HCT116 (cell line): ENCODE results near the gene GGTLC2. TPM values are rescaled to one million over a fixed set of nuclear protein-coding genes. Genes with fewer than 3 reads are reported as not detected.

Experiments used
- ATAC-seq: fragments of 200-7000 bp; cut with Tn5 transposase; 2 replicates; pipeline ENCODE4 v1.9.1; 2020; ENCODE audit warnings: mild to moderate bottlenecking, moderate library complexity
- BruUV-seq: library from RNA; stranded (reverse); fragments of 400-500 nt; replicated peaks from 2 replicates; lab custom pipeline; 2021; lab: Mats Ljungman, UMichigan
- CTCF ChIA-PET: fragments of 300-600 bp; sonication (Branson Sonifier 250); formaldehyde crosslinking; loops from one replicate; lab custom pipeline; 2021; ENCODE audit warnings: antibody characterized with exemption; lab: Charles Lee
- POLR2A ChIA-PET: fragments of 300-600, 350-600 bp; sonication (Branson Sonifier 250); formaldehyde crosslinking; loops from one replicate; lab custom pipeline; 2021; ENCODE audit warnings: antibody characterized with exemption; lab: Charles Lee
- RAD21 ChIA-PET, 2 experiments: fragments of 300-600 bp; sonication (Branson Sonifier 250); formaldehyde crosslinking; loops; one replicate each; lab custom pipeline; 2023; ENCODE audit warnings: low total read pairs in 2 of 2; ENCODE audit not compliant: uncharacterized antibody in 2 of 2, unreplicated experiment in 2 of 2, low non-redundant PET in 1 of 2; lab: Charles Lee
- DNase-seq: peaks from one replicate; pipeline ENCODE4 v3.0.0-alpha.2; 2010; ENCODE audit warnings: low read depth, low spot score
- H2AFZ ChIP-seq: fragments of 200-600 bp; shearing (Covaris generic), sonication (generic); 2 replicates; pipeline ENCODE4 v1.6.1; 2017; ENCODE audit warnings: low read depth, mixed run types, mixed read lengths, antibody characterized with exemption, low read length; ENCODE audit not compliant: poor library complexity, severe bottlenecking
- H3K27ac ChIP-seq: 2 replicates; pipeline ENCODE4 v1.5.1; 2012; ENCODE audit warnings: low read depth, low read length
- H3K27me3 ChIP-seq: fragments of 200-600 bp; sonication (generic); 2 replicates; pipeline ENCODE4 v1.6.1; 2016; ENCODE audit warnings: mixed run types, low read length, mixed read lengths; ENCODE audit not compliant: insufficient read depth
- H3K36me3 ChIP-seq, 2 experiments: fragments of 200-500 bp in 1 of 2; fragments of 200-600 bp in 1 of 2; sonication (Bioruptor generic) in 1 of 2; sonication (generic) in 1 of 2; 2 replicates each; pipeline versions ENCODE4 v1.5.1 to v1.6.1; 2014 to 2016; ENCODE audit warnings: low read length in 2 of 2, inconsistent platforms in 1 of 2, mixed read lengths in 1 of 2, mixed run types in 1 of 2; ENCODE audit not compliant: insufficient read depth in 2 of 2, control insufficient read depth in 1 of 2
- H3K4me1 ChIP-seq, 2 experiments: fragments of 200-600 bp in 1 of 2; sonication (generic) in 1 of 2; 2 replicates each; pipeline versions ENCODE4 v1.5.1 to v1.6.1; 2012 to 2017; ENCODE audit warnings: low read length in 2 of 2, inconsistent platforms in 1 of 2, mild to moderate bottlenecking in 1 of 2, mixed read lengths in 1 of 2, mixed run types in 1 of 2, moderate library complexity in 1 of 2; ENCODE audit not compliant: insufficient read depth in 2 of 2, control insufficient read depth in 1 of 2
- H3K4me2 ChIP-seq: fragments of 200-600 bp; sonication (generic); 2 replicates; pipeline ENCODE4 v1.6.1; 2017; ENCODE audit warnings: mixed run types, low read length, mixed read lengths
- H3K4me3 ChIP-seq, 2 experiments: fragments of 200-600 bp in 1 of 2; sonication (generic) in 1 of 2; replicated peaks in 1 of 2; 2 replicates each; pipeline ENCODE4 v1.5.1; 2011 to 2016; ENCODE audit warnings: low read length in 2 of 2, control low read depth in 1 of 2, low read depth in 1 of 2, mild to moderate bottlenecking in 1 of 2, mixed read lengths in 1 of 2, mixed run types in 1 of 2
- H3K79me2 ChIP-seq: fragments of 200-600 bp; sonication (generic); 2 replicates; pipeline ENCODE4 v1.6.1; 2017; ENCODE audit warnings: mild to moderate bottlenecking, mixed run types, low read length, moderate library complexity, mixed read lengths; ENCODE audit not compliant: insufficient read depth
- H3K9ac ChIP-seq: fragments of 200-600 bp; sonication (generic); 2 replicates; pipeline ENCODE4 v1.6.1; 2016; ENCODE audit warnings: low read length, mixed read lengths
- H3K9me2 ChIP-seq: fragments of 200-600 bp; sonication (generic), shearing (Covaris generic); 2 replicates; pipeline ENCODE4 v1.6.1; 2017; ENCODE audit warnings: mixed run types, mild to moderate bottlenecking, moderate library complexity; ENCODE audit not compliant: insufficient read depth
- H3K9me3 ChIP-seq, 2 experiments: fragments of 200-500 bp in 1 of 2; fragments of 200-600 bp in 1 of 2; sonication (Bioruptor generic) in 1 of 2; sonication (generic) in 1 of 2; 2 replicates each; pipeline ENCODE4 v1.6.1; 2014 to 2017; ENCODE audit warnings: low read length in 2 of 2, mixed read lengths in 2 of 2, inconsistent platforms in 1 of 2, low read depth in 1 of 2, mild to moderate bottlenecking in 1 of 2, mixed run types in 1 of 2, moderate library complexity in 1 of 2; ENCODE audit not compliant: control insufficient read depth in 1 of 2, insufficient read depth in 1 of 2
- H4K20me1 ChIP-seq: fragments of 200-600 bp; sonication (generic), shearing (Covaris generic); 2 replicates; pipeline ENCODE4 v1.6.1; 2017; ENCODE audit warnings: mixed run types, mild to moderate bottlenecking, moderate library complexity; ENCODE audit not compliant: insufficient read depth
- CBX3 ChIP-seq: IDR thresholded peaks from 2 replicates; pipeline ENCODE4 v1.6.1; 2012; ENCODE audit warnings: low read depth
- CEBPB ChIP-seq: IDR thresholded peaks from 2 replicates; pipeline ENCODE4 v1.6.1; 2012; ENCODE audit warnings: low read depth
- EGR1 ChIP-seq: IDR thresholded peaks from 2 replicates; pipeline ENCODE4 v1.6.1; 2012; ENCODE audit warnings: low read depth
- ELF1 ChIP-seq: IDR thresholded peaks from 2 replicates; pipeline ENCODE4 v1.6.1; 2012; ENCODE audit warnings: low read depth, borderline replicate concordance
- EZH2phosphoT487 ChIP-seq: fragments of 200-600 bp; IDR thresholded peaks from 2 replicates; pipeline ENCODE4 v1.6.1; 2018; ENCODE audit warnings: antibody characterized with exemption, borderline replicate concordance
- POLR2A ChIP-seq: IDR thresholded peaks from 2 replicates; pipeline ENCODE4 v1.7.0; 2011; ENCODE audit warnings: borderline replicate concordance; ENCODE audit not compliant: insufficient read depth, insufficient read length; ENCODE audit errors: extremely low read depth
- RAD21 ChIP-seq: IDR thresholded peaks from 2 replicates; pipeline ENCODE4 v1.6.1; 2012; ENCODE audit warnings: low read depth, mild to moderate bottlenecking
- SP1 ChIP-seq: IDR thresholded peaks from 2 replicates; pipeline ENCODE4 v1.6.1; 2012; ENCODE audit warnings: low read depth
- SRF ChIP-seq: IDR thresholded peaks from 2 replicates; pipeline ENCODE4 v1.6.1; 2012; ENCODE audit warnings: low read depth
- YY1 ChIP-seq: IDR thresholded peaks from 2 replicates; pipeline ENCODE4 v1.6.1; 2011; ENCODE audit warnings: low read length, low read depth, moderate library complexity, mild to moderate bottlenecking; ENCODE audit not compliant: insufficient replicate concordance; ENCODE audit errors: extremely low read depth
- ZFX ChIP-seq: fragments of 450-650 bp; IDR thresholded peaks from 2 replicates; pipeline ENCODE4 v1.6.1; 2017
- ZNF274 ChIP-seq: fragments of 200-500 bp; sonication (Bioruptor generic); IDR thresholded peaks from 2 replicates; pipeline ENCODE4 v1.6.1; 2014; ENCODE audit warnings: mild to moderate bottlenecking, low read depth, low read length, inconsistent platforms
- intact Hi-C: fragments of 100-400 bp; cut with micrococcal nuclease; formaldehyde crosslinking; loops from 2 replicates; pipeline ENCODE4 v1.10.0; 2022
- total RNA-seq: library from RNA; stranded (reverse); gene quantifications from one replicate; pipeline ENCODE4 v1.2.1, GENCODE V29; 2021; ENCODE audit not compliant: unreplicated experiment
- TF ChIP-seq, protein P1 (sequence below): IDR thresholded peaks from 2 replicates; pipeline ENCODE4 v1.6.1; 2012
- TF ChIP-seq, protein P2 (sequence below): IDR thresholded peaks from 2 replicates; pipeline ENCODE4 v1.6.1; 2011; ENCODE audit warnings: mild to moderate bottlenecking, low read length, moderate library complexity; ENCODE audit not compliant: insufficient replicate concordance; ENCODE audit errors: extremely low read depth
- TF ChIP-seq, protein P3 (sequence below): IDR thresholded peaks from 2 replicates; pipeline ENCODE4 v1.6.1; 2012; ENCODE audit warnings: low read depth

GGTLC2 gene
- total RNA-seq, 1 experiment from 2014 or later: not detected

DNA sequence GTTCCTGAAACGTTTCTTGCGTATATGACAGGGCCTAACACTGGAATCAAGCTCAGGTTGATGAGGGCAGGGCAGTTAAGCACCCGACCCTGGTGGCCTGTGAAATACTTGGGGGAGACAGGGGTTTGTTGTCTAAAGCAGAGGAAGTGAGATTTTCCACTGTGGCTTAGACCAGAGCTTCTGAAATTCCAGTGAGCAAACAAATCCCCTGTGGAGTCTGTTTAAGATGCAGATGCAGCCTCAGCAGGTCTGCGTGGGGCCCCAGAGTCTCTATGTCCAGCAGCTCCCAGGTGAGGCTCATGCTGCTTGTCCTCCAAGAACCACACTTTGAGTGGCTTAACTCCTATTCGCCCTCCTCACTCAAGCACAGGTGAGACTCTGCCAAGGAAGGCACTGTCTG lies 46.3 kb upstream of the GGTLC2 start:
- TF ChIP-seq SP1: no peak
- TF ChIP-seq CBX3: no peak
- TF ChIP-seq, protein P1, sequence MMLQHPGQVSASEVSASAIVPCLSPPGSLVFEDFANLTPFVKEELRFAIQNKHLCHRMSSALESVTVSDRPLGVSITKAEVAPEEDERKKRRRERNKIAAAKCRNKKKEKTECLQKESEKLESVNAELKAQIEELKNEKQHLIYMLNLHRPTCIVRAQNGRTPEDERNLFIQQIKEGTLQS: no peak
- no peak for TF ChIP-seq EZH2phosphoT487
- TF ChIP-seq CEBPB: no peak
- TF ChIP-seq RAD21: no peak
- TF ChIP-seq ZNF274: no peak
- TF ChIP-seq YY1: no peak
- no peak for TF ChIP-seq POLR2A
- no peak for TF ChIP-seq SRF
- TF ChIP-seq ELF1: no peak
- TF ChIP-seq, protein P2, sequence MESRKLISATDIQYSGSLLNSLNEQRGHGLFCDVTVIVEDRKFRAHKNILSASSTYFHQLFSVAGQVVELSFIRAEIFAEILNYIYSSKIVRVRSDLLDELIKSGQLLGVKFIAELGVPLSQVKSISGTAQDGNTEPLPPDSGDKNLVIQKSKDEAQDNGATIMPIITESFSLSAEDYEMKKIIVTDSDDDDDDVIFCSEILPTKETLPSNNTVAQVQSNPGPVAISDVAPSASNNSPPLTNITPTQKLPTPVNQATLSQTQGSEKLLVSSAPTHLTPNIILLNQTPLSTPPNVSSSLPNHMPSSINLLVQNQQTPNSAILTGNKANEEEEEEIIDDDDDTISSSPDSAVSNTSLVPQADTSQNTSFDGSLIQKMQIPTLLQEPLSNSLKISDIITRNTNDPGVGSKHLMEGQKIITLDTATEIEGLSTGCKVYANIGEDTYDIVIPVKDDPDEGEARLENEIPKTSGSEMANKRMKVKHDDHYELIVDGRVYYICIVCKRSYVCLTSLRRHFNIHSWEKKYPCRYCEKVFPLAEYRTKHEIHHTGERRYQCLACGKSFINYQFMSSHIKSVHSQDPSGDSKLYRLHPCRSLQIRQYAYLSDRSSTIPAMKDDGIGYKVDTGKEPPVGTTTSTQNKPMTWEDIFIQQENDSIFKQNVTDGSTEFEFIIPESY: no peak
- TF ChIP-seq ZFX: no peak
- TF ChIP-seq, protein P3, sequence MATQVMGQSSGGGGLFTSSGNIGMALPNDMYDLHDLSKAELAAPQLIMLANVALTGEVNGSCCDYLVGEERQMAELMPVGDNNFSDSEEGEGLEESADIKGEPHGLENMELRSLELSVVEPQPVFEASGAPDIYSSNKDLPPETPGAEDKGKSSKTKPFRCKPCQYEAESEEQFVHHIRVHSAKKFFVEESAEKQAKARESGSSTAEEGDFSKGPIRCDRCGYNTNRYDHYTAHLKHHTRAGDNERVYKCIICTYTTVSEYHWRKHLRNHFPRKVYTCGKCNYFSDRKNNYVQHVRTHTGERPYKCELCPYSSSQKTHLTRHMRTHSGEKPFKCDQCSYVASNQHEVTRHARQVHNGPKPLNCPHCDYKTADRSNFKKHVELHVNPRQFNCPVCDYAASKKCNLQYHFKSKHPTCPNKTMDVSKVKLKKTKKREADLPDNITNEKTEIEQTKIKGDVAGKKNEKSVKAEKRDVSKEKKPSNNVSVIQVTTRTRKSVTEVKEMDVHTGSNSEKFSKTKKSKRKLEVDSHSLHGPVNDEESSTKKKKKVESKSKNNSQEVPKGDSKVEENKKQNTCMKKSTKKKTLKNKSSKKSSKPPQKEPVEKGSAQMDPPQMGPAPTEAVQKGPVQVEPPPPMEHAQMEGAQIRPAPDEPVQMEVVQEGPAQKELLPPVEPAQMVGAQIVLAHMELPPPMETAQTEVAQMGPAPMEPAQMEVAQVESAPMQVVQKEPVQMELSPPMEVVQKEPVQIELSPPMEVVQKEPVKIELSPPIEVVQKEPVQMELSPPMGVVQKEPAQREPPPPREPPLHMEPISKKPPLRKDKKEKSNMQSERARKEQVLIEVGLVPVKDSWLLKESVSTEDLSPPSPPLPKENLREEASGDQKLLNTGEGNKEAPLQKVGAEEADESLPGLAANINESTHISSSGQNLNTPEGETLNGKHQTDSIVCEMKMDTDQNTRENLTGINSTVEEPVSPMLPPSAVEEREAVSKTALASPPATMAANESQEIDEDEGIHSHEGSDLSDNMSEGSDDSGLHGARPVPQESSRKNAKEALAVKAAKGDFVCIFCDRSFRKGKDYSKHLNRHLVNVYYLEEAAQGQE: no peak
- TF ChIP-seq EGR1: no peak
- Histone ChIP-seq H2AFZ (no peak overlapping the region), H3K4me3 (no peak overlapping the region), H3K79me2 (no peaks in the 10 kb centered on the region), H3K9me2 (no peaks in the 10 kb centered on the region), H4K20me1 (no peaks in the 10 kb centered on the region), H3K4me2 (no peak overlapping the region), H3K9ac (no peak overlapping the region), H3K27me3 (no peaks in the 10 kb centered on the region), H3K9me3 (no peaks in the 10 kb centered on the region), H3K36me3 (no peaks in the 10 kb centered on the region), H3K27ac (no peak overlapping the region), H3K4me1 (no peaks in the 10 kb centered on the region)
- ChIA-PET CTCF (interaction anchor here (0.6 to 1.3 kb wide), 3 partner anchors 11 to 22 kb away, joined by 3 to 7 read pairs (median 4); no protein-coding TSS in a partner anchor), RAD21 (no interaction called here), POLR2A (no interaction called here)
- no peak for DNase-seq
- no peak for ATAC-seq
- intact Hi-C loops: no loop called here
- no TSS peak for BruUV-seq
